GM21367 (cell line): ENCODE data around the gene EFNA1.

Experiments
- ATAC-seq: cut with Tn5 transposase; IDR thresholded peaks from one replicate; pipeline ENCODE4 v1.9.1; 2021; ENCODE audit not compliant: unreplicated experiment

Gene EFNA1

GRCh38 chr1:155124503-155125463 lies 2.9 kb upstream of the EFNA1 start:
- no peak for ATAC-seq

GRCh38 chr1:155125511-155125945 lies 2.1 kb upstream of the EFNA1 start:
- ATAC-seq, result no peak

- no peak for ATAC-seq
These were observed 1.6 kb upstream of the EFNA1 start for GRCh38 chr1:155125946-155126555.

- no peak for ATAC-seq
These were observed 1.0 kb upstream of the EFNA1 start for GRCh38 chr1:155126556-155127104.

DNA sequence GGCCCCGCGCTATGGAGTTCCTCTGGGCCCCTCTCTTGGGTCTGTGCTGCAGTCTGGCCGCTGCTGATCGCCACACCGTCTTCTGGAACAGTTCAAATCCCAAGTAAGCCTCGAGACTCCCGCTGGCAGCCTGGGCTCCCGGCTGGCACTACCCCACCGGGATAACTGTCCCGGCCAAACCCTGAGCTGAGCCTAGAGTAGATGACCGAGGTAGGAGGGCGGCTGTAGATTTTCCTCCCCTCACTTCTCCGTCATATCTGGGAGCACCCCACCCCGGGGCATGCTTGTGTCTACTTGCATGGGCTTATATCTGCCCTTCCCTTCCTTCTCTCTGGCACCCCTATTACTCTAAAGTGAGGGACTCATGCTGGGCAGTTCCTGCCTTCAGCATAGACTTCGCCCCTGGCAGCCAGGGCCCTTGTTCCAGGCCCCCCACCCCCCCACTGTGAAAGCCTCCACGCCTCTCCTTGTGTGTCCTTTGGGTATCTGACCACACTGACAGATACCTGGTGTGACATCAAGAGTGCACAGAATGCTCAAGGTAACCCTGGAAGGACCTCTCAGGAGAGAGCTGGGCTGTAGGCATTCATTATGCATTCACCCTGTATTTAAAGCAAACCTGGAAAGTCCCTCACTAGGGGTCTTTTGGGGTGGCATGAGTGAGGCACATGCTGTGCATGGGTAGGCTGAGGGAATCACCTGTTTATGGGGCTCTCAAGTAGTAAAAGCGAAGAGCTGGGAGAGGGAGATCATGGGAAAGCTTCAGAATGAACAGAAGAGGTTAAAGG lies 485 bp downstream of the EFNA1 start:
- ATAC-seq, result no peak

- no peak for ATAC-seq
These were observed 1.2 kb downstream of the EFNA1 start for GRCh38 chr1:155128755-155129473.

DNA sequence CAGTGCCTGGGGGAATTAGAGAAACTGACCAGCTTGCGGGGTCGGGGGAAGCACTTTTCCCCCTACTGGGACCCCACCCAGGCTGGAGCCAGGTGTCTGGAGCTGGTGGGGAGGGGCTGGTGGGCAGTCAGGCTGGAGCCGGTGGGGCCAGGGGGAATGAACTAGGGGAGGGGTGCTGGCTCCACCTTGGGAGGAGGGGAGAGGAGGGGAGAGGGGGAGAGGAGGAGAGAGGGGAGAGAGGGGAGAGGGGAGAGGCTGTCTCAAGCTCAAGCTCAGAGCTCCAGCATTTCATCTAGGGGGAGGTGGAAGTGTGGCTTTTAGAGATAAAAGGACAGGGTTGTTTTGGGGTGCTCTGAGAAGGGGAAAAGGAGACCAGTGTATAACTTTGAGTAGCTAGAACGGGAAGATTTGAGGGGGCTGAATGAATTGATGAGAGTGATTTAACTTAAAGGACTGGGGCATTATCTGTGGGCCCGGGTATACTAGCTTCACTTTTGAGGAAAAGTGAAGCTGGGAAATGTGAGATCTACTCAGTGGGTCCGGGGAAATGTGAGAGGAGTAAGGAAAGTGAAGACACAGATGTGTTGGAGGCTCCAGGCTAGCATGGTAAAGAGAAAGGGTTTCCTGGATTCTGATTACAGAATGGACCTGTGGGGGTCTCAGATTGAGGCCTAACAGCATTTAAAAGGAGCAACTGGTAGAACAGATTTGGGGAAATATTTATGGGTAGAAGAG lies 2.8 kb downstream of the EFNA1 start:
- no peak for ATAC-seq

DNA sequence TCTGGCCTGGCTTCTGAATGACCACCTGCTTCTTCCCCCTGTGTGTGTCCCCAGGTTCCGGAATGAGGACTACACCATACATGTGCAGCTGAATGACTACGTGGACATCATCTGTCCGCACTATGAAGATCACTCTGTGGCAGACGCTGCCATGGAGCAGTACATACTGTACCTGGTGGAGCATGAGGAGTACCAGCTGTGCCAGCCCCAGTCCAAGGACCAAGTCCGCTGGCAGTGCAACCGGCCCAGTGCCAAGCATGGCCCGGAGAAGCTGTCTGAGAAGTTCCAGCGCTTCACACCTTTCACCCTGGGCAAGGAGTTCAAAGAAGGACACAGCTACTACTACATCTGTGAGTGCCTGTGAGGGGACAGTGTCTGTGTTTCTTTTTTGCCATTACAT lies 3.6 kb downstream of the EFNA1 start:
- ATAC-seq, result no peak

DNA sequence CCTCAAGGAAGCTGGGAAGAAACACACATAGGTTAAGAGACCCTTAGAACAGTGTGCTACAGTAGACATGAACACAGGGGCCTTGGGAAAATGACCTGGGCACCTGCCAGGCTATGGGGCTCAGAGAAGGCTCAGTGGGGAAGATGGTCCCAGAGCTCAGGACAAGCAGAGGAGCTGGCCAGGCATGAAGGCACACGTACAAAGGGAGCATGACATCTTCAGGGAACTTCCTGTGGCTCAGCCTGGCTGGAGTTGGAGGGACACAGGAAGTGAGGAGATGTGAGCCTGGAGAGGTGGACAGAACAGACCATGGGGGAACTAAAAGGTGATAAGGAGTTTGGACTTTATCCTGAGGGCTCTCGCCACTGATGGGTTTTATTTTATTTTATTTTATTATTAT lies 4.2 kb downstream of the EFNA1 start:
- ATAC-seq, result no peak

- no peak for ATAC-seq
These were observed 6.2 kb downstream of the EFNA1 start for GRCh38 chr1:155133799-155134281.

- no peak for ATAC-seq
These were observed 6.6 kb downstream of the EFNA1 start for GRCh38 chr1:155134322-155134721.

GRCh38 chr1:155134880-155135414 lies 7.3 kb downstream of the EFNA1 start:
- no peak for ATAC-seq

- ATAC-seq, result peak; percentile 60
These were observed 7.8 kb downstream of the EFNA1 start, which contains the start of gene SLC50A1 for GRCh38 chr1:155135415-155136028. Gene SLC50A1, plus strand, starts transcription at chr1:155135852. Its CDS starts 60 bp downstream, at chr1:155135912.

GRCh38 chr1:155136748-155137147 lies 9.1 kb downstream of the EFNA1 start:
- ATAC-seq, result no peak

GRCh38 chr1:155137154-155137949 lies 9.7 kb downstream of the EFNA1 start:
- no peak for ATAC-seq

- ATAC-seq, result peak; percentile 50
These were observed 12.4 kb downstream of the EFNA1 start, which contains the start of gene DPM3 for GRCh38 chr1:155139895-155140629. Gene DPM3, minus strand, starts transcription at chr1:155140531. Its CDS starts 291 bp downstream, at chr1:155140240.

GRCh38 chr1:155140630-155140953 lies 12.9 kb downstream of the EFNA1 start:
- ATAC-seq, result no peak
